Mucosa of stomach (tissue), 1 donor: ENCODE data around the gene ARID3A.

Source experiments
- H3K27me3 ChIP-seq: one replicate; pipeline ENCODE4 v1.7.0; 2013; ENCODE audit warnings: mild to moderate bottlenecking, low read length; ENCODE audit not compliant: control insufficient read depth, insufficient read depth
- H3K36me3 ChIP-seq: one replicate; pipeline ENCODE4 v1.7.0; 2013; ENCODE audit warnings: low read length; ENCODE audit not compliant: control insufficient read depth, insufficient read depth
- H3K4me1 ChIP-seq: one replicate; pipeline ENCODE4 v1.7.0; 2013; ENCODE audit warnings: mild to moderate bottlenecking, low read length; ENCODE audit not compliant: control insufficient read depth, insufficient read depth
- H3K4me3 ChIP-seq: one replicate; pipeline ENCODE4 v1.7.0; 2013; ENCODE audit warnings: low read length
- H3K9ac ChIP-seq: one replicate; pipeline ENCODE4 v1.7.0; 2013; ENCODE audit warnings: mild to moderate bottlenecking, low read length, moderate library complexity
- H3K9me3 ChIP-seq: one replicate; pipeline ENCODE4 v1.7.0; 2013; ENCODE audit warnings: mild to moderate bottlenecking, low read length, moderate library complexity; ENCODE audit not compliant: control insufficient read depth
- donor health status: Pancreatic carcinoma.

Gene ARID3A

DNA sequence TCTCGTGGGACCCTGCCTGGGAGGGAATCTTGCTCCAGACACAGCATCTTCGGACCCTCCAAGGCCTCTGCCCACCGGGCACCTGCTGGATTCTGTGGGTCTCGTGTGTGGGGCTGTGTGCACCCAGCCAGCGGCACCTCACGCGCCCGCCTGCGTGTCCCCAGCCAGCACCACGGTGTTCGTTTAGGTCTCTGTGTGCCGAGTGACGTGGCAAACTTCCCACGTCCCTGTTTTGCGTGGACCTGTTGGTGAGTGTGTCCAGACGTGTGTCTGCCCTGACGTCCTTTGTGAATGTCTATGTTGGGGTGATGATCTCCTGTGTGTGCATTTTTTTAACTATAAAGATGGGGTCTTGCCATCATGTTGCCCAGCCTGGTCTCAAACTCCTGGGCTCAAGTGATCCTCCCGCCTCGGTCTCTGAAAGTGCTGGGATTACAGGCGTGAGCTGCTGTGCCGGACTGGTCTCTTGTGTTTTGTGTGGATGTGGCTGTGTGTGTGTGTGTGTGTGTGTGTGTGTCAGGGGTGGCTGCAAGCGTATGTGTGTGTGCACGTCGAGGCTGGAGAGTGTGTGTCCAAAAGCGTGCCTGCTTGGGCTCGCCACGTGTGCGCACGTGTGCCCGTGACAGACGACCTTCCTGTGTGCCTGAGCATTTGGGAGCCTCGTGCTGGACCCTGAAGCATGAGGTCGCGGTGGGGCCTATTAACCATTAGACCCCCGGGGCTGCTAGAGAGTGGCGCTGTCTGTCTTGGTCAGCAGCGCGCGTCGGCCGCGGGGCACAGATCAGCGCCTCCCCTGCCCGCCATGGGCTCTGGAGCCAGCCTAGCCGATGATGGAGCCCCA lies 15.7 kb downstream of the ARID3A start:
- peaks cover 51% of the 10 kb centered on the region for H3K4me1 ChIP-seq
- peak overlapping the region; percentile 1 for H3K4me3 ChIP-seq
- H3K27me3 ChIP-seq: peaks cover 8% of the 10 kb centered on the region
- H3K9ac ChIP-seq: peak overlapping the region; percentile 45
- H3K36me3 ChIP-seq: no peaks in the 10 kb centered on the region
- H3K9me3 ChIP-seq: no peaks in the 10 kb centered on the region

DNA sequence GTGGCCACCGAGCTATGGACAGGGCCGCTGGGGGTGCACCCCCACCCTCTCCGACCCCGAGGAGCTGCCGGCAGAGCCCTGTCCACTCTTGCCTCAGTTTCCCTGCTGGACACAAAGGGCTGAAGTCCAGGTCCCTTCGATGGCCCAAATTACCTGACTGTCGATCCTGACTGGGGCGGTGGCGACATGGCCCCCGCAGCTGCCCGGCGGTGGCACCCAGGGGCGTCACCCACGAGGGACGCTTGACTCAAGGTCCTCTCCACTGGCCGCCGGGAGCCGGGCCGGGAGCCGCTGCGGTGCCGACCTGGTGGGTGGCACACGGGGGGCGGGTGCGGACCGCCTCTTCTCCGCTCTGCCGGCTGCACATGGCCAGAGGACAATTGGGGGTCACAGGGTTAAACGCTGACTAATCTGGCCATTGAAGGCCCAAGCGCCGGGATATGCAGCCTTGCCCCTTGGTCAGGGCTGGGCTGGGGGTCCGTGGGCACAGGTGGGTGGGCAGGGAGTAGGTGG lies 16.4 kb downstream of the ARID3A start:
- H3K4me1 ChIP-seq: peaks cover 51% of the 10 kb centered on the region
- peaks cover 8% of the 10 kb centered on the region for H3K27me3 ChIP-seq
- H3K9ac ChIP-seq: no peak overlapping the region
- H3K36me3 ChIP-seq: no peaks in the 10 kb centered on the region
- H3K4me3 ChIP-seq: no peak overlapping the region
- H3K9me3 ChIP-seq: no peaks in the 10 kb centered on the region

DNA sequence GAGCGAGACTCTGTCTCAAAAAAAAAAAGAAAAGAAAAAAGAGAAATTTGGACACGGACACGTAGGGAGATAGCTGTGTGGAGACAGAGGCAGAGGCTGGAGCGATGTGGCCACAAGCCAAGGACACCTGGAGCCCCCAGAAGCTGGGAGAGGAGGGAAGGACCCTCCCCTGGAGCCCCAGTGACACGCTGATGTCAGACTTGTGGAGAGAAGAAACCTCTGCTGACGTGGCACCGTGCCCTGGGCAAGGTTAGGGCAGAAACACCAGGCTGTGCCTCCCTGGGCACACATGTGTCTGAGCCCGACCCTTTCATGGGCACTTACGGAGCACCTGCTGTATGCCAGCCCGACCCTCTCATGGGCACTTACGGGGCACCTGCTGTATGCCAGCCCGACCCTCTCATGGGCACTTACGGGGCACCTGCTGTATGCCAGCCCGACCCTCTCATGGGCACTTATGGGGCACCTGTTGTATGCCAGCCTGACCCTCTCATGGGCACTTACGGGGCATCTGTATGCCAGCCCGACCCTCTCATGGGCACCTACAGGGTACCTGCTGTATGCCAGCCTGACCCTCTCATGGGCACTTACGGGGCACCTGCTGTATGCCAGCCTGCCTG lies 17.8 kb downstream of the ARID3A start:
- no peak overlapping the region for H3K9ac ChIP-seq
- H3K4me1 ChIP-seq: peaks cover 51% of the 10 kb centered on the region
- H3K27me3 ChIP-seq: peaks cover 8% of the 10 kb centered on the region
- no peaks in the 10 kb centered on the region for H3K36me3 ChIP-seq
- H3K9me3 ChIP-seq: no peaks in the 10 kb centered on the region
- H3K4me3 ChIP-seq: no peak overlapping the region

DNA sequence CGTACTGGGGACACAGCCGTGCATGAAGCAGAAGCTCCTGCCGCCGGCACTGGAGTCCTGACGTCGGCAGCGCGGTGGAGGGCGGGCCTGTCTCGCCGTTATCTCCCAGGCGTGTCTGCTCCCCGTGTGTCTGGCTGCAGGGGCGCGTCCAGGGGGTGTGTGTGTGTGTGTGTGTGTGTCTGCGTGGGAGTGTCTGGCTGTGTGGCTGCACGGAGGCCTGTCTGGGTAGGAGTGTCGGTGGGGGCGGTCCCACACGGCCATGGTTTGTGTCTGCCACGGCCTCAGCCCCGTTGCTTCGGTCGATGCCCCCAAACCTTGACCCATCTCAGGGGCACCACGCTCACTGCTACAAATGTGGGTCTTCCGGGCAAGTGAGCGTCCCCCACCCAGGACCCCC lies 18.3 kb downstream of the ARID3A start:
- Histone ChIP-seq H3K9me3 (no peaks in the 10 kb centered on the region), H3K4me3 (no peak overlapping the region), H3K4me1 (peaks cover 51% of the 10 kb centered on the region), H3K36me3 (no peaks in the 10 kb centered on the region), H3K9ac (peak overlapping the region; percentile 28), H3K27me3 (peaks cover 8% of the 10 kb centered on the region)

DNA sequence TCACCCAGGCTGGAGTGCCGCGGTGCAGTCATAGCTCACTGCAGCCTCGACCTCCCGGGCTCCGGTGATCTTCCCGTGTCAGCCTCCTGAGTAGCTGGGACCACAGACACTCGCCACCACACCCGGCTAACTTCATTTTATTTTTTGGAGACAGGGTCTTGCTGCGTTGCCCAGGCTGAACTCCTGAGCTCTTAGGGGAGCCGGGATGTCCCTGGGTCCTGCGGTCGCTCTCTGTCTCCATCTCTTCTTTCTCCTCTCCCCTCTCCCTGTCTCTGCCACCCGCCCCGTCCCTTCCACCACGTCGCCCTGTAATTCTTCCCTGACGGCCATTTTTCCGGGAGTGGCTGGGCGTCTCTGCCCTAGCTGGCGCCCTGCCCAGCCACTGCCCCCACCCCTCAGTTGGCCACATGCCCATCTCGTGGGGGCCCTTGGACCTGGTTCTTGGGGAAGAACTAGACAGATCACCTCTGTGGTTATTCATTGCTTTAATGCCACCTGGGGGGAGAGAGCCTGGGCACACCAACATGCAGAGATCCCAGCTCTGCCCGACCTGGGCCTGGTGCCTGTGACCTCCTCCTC lies 18.9 kb downstream of the ARID3A start:
- Histone ChIP-seq H3K36me3 (no peaks in the 10 kb centered on the region), H3K9ac (peak overlapping the region; percentile 28), H3K4me3 (no peak overlapping the region), H3K27me3 (peaks cover 8% of the 10 kb centered on the region), H3K9me3 (no peaks in the 10 kb centered on the region), H3K4me1 (peaks cover 51% of the 10 kb centered on the region)

DNA sequence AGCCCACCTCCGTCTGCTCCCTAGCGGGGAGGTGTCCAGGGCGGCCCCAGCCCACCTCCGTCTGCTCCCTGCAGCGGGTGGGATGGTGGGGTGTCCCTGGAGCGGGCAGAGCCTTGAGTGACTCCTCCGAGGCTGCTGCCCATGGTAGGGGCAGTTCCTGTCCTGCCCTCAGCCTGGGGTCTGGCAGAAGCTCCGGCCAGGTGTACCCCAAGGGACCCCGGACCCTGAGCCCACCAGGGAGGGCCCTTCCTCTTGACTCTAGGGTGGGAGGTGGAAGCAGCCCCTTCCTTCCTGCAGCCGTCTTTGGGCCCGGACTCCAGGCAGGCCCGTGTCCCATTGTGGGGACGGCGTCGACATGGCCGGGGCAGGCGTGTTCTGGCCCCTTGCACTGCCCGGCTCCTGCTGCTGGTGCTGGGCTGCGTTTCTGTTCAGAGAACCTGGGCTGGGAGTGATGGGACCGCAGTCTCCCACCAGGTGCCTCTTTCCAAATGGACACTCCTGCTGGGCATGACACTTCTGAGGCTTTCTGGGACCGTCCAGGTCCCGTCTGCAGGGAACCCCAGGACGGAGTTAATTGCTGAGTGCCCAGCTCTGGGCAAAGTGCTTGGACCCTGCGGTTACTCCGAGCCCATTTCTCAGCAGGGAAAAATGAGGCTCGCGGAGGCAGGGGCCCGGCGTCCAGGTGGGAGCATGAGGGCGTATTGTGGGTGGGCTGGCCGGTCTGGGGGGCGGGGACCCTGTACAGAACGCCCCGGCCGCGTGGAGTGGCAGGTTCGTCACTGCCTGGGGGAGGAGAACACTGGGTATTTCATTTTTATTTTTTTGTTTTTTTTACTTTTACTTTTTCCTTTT lies 19.8 kb downstream of the ARID3A start:
- H3K4me1 ChIP-seq: peaks cover 43% of the 10 kb centered on the region
- no peak overlapping the region for H3K9ac ChIP-seq
- H3K36me3 ChIP-seq: no peaks in the 10 kb centered on the region
- H3K27me3 ChIP-seq: peaks cover 8% of the 10 kb centered on the region
- no peaks in the 10 kb centered on the region for H3K9me3 ChIP-seq
- H3K4me3 ChIP-seq: no peak overlapping the region

DNA sequence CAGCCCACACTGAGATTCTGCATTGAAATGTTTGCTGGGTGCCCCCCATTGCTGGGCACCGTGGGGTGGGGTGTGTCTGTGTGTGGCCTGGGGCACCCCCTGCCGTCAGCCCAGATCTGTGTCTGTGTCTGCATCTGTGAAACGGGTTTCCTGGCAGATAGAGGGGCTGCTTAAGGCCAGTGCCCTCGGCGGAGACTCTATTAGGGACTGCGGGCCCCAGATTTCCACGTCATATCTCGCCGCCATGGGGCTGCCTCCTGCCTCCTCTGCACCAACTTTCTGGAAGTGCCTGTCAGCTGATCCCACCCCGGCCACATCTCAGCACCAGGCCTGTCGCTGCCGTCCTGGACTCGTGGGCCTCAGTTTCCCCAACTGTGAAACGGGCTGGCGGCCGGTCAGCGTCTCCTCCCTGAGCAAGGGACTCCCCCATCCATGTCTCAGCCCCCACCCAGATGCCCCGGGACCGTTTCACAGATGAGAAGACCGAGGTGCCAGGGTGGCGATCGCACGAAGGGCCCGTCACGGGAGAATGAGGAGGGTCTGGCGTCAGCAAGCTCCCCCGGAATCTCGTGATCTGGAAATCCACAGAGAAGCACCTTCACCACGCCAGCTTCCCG lies 21.4 kb downstream of the ARID3A start:
- Histone ChIP-seq H3K4me3 (no peak overlapping the region), H3K9ac (no peak overlapping the region), H3K27me3 (peaks cover 8% of the 10 kb centered on the region), H3K4me1 (peaks cover 30% of the 10 kb centered on the region), H3K9me3 (no peaks in the 10 kb centered on the region), H3K36me3 (no peaks in the 10 kb centered on the region)

DNA sequence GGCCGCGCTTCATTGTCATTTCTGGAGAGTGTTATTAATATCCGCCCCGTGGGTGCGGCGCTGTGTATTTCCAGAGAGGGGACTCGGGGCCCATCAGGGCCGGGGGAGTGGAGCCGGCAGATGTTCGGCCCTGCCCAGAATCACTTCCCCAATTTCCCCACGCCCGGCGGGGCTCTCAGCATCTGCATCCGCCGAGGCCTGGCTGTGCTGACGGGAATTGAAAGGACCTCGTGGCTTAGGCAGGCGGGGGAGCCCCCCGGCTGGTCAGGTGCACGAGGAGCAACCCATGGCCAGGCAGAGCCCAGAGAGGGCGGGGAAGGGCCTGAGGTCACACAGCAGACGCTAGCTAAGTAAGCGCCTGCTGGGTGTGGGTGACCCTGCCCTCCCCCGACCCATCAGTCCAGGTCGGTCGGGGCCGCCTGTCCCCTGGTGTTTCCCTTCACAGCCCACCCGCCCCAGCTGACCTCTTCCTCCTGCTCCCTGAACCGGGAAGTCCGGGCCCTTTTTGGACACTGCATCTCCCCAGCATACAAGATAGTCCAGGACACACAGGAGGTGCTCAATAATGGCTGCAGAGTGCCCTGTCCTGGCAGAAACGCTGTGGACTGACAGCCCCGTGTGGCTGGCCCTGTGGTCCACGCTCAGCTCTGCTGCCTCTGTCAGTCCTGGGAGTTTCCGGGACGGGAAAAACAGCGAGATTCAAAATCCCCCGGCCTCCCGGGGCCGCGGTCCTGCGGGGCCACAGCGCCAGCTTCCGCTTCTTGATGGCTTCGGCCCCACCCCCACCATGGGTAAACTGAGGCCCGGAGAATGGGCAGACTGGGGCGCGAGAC lies 22.1 kb downstream of the ARID3A start:
- H3K9me3 ChIP-seq: no peaks in the 10 kb centered on the region
- H3K36me3 ChIP-seq: no peaks in the 10 kb centered on the region
- no peak overlapping the region for H3K4me3 ChIP-seq
- peaks cover 11% of the 10 kb centered on the region for H3K27me3 ChIP-seq
- H3K9ac ChIP-seq: no peak overlapping the region
- H3K4me1 ChIP-seq: peaks cover 30% of the 10 kb centered on the region

DNA sequence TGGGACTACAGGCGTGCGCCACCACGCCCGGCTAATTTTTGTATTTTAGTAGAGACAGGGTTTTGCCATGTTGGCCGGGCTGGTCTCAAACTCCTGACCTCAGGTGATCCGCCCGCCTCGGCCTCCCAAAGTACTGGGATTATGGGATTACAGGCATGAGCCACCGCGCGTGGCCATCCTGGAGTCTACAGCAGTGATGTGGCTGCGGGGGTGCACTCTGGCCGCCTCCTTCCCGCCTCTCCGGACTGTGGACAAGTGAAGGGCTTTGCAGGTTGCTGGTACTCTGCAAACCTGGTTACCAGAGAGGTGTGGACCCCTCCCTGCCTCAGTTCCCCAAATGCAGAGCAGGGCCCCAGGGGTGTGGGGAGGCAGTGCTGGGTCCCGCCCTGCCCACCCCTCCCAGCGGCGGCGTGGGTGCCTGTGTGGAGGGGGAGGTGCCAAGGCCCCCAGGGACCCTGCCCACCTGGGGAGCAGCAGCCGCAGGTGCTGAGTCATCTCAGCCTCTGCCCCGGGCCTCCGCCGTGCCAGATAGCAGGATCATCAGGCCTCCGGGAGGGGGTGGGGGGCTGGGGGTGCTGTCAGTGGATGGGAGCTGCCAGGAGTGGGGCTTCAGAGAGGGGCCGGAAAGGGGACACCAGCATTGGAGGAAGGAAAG lies 23.1 kb downstream of the ARID3A start:
- Histone ChIP-seq H3K4me3 (no peak overlapping the region), H3K9ac (no peak overlapping the region), H3K9me3 (no peaks in the 10 kb centered on the region), H3K27me3 (peaks cover 8% of the 10 kb centered on the region), H3K36me3 (no peaks in the 10 kb centered on the region), H3K4me1 (peaks cover 28% of the 10 kb centered on the region)

DNA sequence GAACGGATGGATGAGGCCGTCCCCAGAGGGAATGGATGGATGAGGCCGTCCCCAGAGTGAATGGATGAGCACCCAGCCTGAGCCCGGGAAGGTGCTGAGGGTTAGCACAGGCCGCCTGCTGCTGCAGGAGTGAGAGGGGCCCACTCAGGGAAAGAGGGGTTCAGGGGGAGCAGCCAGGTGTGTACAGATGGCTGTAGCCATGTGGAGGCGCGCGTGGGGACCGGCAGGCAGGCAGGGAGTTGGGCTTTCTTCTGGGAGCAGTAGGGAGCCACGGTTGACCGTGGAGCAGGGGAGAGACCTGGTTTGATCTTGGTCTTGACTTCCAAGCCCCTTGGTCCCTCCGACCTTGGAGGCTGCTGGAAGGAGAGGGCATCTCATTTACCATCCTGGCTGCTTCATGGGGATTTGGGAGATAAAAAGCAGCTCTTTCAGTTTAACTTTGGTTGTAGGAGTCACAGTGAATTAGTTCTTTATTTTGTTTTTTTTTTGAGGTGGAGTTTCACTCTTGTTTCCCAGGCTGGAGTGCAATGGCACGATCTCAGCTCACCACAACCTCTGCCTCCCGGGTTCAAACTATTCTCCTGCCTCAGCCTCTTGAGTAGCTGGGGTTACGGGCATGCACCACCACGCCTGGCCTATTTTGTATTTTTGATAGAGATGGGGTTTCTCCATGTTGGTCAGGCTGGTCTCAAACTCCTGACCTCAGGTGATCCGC lies 24.7 kb downstream of the ARID3A start:
- Histone ChIP-seq H3K4me3 (no peak overlapping the region), H3K4me1 (peaks cover 14% of the 10 kb centered on the region), H3K27me3 (peaks cover 4% of the 10 kb centered on the region), H3K36me3 (no peaks in the 10 kb centered on the region), H3K9me3 (no peaks in the 10 kb centered on the region), H3K9ac (no peak overlapping the region)
